HG02973 (cell line): ENCODE measurements around the gene PRCD.

ENCODE experiments used
- ATAC-seq: cut with Tn5 transposase; IDR thresholded peaks from one replicate; pipeline ENCODE4 v1.9.1; 2021; ENCODE audit warnings: moderate library complexity; ENCODE audit not compliant: unreplicated experiment

The PRCD gene

GRCh38 chr17:76539631-76540271 lies at the start of gene PRCD:
TSS of gene PRCD (plus strand) at chr17:76540044. CDS start at chr17:76540142, 98 bp downstream.
- ATAC-seq: no peak

GRCh38 chr17:76490112-76490710 lies 49.6 kb upstream of the PRCD start:
- no peak for ATAC-seq

- ATAC-seq: peak; percentile 9
These were observed 48.3 kb upstream of the PRCD start for GRCh38 chr17:76491271-76492122.

GRCh38 chr17:76492123-76492988 lies 47.5 kb upstream of the PRCD start:
- peak; percentile 23 for ATAC-seq

- peak; percentile 40 for ATAC-seq
These were observed 46.8 kb upstream of the PRCD start for GRCh38 chr17:76492989-76493501.

- no peak for ATAC-seq
These were observed 46.2 kb upstream of the PRCD start for GRCh38 chr17:76493505-76494167.

- no peak for ATAC-seq
These were observed 44.0 kb upstream of the PRCD start for GRCh38 chr17:76495663-76496400.

GRCh38 chr17:76496464-76496863 lies 43.4 kb upstream of the PRCD start:
- no peak for ATAC-seq

- no peak for ATAC-seq
These were observed 42.2 kb upstream of the PRCD start for GRCh38 chr17:76497699-76497978.

GRCh38 chr17:76497979-76498875 lies 41.6 kb upstream of the PRCD start:
- ATAC-seq: no peak

GRCh38 chr17:76498876-76499251 lies 41.0 kb upstream of the PRCD start:
- no peak for ATAC-seq

GRCh38 chr17:76499267-76499667 lies 40.6 kb upstream of the PRCD start:
- ATAC-seq: no peak

GRCh38 chr17:76500074-76500746 lies 39.6 kb upstream of the PRCD start:
- no peak for ATAC-seq

- ATAC-seq: no peak
These were observed 39.2 kb upstream of the PRCD start for GRCh38 chr17:76500747-76501017.

GRCh38 chr17:76501018-76501826 lies 38.6 kb upstream of the PRCD start, which contains the start of gene RHBDF2:
TSS of gene RHBDF2 (minus strand) at chr17:76501423. CDS start at chr17:76481524, 19,899 bp downstream.
- peak; percentile 65 for ATAC-seq

- ATAC-seq: no peak
These were observed 38.0 kb upstream of the PRCD start for GRCh38 chr17:76501827-76502307.
